GM12892 (cell line): ENCODE results near the gene PTRH2.

Experiments used
- POLR2A ChIP-seq: IDR thresholded peaks from 2 replicates; pipeline ENCODE4 v1.6.1; 2011; ENCODE audit warnings: low read depth, low read length, control low read depth
- POLR2AphosphoS5 ChIP-seq: IDR thresholded peaks from 2 replicates; pipeline ENCODE4 v1.6.1; 2011; ENCODE audit warnings: low read depth, low read length, control low read depth
- TAF1 ChIP-seq: IDR thresholded peaks from 2 replicates; pipeline ENCODE4 v1.6.1; 2011; ENCODE audit warnings: low read depth, mild to moderate bottlenecking, control low read depth, low read length, borderline replicate concordance

DNA sequence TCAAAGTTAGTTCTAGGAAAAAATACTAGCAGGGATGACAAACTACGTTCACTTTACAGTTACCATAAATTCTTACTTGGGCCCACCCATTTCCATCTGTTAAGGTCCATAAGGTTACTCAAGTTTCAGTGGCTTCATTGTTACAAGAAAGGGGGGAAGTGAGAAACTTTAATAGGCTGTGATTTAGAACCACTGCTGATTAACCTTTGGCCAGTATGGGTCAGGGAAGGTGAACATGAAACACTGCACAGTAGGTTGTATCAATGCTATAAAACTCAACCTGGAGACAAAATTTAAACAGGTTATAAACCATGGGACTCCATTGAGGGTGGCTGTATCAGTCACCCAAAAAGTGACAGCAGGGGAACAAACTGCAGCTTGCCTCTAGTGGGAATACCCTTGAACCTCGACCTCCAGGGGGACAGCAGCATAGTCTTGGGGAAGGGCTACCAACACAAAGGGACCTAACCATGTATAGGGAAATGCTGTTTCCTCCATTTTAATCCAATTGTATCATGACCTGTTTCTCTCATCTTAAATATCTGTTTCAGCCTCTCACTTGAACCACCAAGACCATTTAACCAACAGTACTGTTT is 10.4 kb downstream of the PTRH2 start:
- TF ChIP-seq POLR2A (peak; percentile 12; the same call in 1 of the 2 replicates), POLR2AphosphoS5 (peak; percentile 57; the same call in 1 of the 2 replicates), TAF1 (no peak)
